Measurements from ENCODE around the gene CDH4.

DNA sequence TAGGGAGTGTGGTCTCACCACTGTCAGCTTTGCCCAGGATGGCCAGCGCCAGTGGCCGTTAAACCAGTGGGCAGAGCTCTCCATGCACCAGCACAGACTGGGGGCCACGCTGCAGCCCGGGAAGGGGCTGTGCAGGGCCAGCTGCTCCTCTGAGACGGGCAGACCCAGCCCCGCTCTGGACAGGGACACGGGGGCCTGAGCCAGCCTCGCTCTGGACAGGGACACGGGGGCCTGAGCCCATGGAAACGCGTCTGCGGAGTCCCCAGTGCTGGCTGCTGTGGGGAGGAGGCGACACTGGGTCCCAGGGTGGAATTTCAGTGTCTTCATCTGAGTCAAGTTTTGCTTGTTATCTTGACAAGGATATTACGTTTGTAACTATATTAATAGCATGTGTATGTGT lies 402.7 kb downstream of the CDH4 start:
- no peak for TF ChIP-seq TCF12 (IDR thresholded peaks at IDR 0.05; ENCODE audit: low read depth)
- no peak for TF ChIP-seq RAD21 (IDR thresholded peaks at IDR 0.05; ENCODE audit: low read depth)
- no peak for TF ChIP-seq YY1 (IDR thresholded peaks at IDR 0.05; ENCODE audit: low read depth)
- no peak for TF ChIP-seq ZBTB7A (IDR thresholded peaks at IDR 0.05; ENCODE audit: low read depth)
- no peak for TF ChIP-seq TEAD4 (IDR thresholded peaks at IDR 0.05)
- TF ChIP-seq CREB1 (IDR thresholded peaks at IDR 0.05; ENCODE audit: low read depth) = no peak

Data from Ishikawa (cell line).